IMR-90 (cell line): ENCODE data around the gene EEF1AKMT2.

ENCODE experiments used
- RAD21 ChIP-seq: IDR thresholded peaks from 2 replicates; pipeline ENCODE4 v1.6.1; 2012; ENCODE audit warnings: low read length, improper control_type of control experiment
- TF ChIP-seq, protein P1 (sequence below): conservative IDR thresholded peaks from 2 replicates; pipeline ENCODE4 v1.5.1; 2012; ENCODE audit warnings: mild to moderate bottlenecking, low read depth, low read length, improper control_type of control experiment

DNA sequence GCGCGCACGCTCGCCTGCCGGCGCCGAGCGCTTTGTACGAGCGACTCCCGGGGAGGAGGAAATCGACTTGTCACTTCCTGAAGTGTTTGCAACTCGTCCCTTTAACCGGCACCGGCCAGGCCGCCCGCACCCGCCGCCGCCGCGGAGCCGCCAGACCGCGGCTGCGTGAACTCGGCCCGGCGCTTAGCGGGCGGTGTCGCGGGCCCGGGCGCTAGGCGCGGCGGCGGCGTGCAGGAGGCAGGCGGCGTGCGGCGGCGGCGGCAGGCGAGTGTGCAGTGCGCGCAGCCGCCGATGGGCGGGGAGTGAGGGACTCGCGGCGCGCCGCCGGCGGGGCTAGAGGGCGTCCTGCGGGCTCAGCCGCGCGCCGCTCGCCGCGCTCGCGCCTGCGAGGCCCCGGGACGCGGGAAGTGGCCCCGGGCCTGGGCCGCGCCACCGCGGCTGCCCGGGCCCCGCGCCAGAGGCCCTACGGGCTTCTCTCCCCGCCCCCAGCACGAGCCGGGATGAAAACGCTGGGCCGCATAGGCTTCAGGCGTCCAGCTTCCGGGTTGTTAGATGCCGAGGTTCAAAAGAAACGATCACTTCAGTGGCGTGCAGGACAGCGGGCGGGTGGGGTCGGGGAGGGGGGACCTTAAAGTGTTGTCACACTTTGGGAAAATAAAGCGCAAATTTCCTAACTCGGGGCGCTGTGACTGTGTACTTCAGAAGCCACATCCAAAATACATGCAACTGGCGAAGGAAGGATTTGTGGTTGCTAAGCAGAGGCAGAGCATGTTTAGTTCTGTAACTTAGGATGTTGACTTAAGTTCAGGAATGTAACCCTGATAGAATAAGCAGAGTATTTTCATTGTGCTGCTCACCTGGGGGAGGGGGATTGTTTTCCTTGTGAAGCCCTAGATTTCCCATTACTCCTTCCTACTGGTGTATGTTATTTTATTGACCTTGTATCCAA, 47.3 kb downstream of the EEF1AKMT2 start, which contains the start of gene FAM53B:
- TF ChIP-seq RAD21, result no peak
- TF ChIP-seq, protein P1, sequence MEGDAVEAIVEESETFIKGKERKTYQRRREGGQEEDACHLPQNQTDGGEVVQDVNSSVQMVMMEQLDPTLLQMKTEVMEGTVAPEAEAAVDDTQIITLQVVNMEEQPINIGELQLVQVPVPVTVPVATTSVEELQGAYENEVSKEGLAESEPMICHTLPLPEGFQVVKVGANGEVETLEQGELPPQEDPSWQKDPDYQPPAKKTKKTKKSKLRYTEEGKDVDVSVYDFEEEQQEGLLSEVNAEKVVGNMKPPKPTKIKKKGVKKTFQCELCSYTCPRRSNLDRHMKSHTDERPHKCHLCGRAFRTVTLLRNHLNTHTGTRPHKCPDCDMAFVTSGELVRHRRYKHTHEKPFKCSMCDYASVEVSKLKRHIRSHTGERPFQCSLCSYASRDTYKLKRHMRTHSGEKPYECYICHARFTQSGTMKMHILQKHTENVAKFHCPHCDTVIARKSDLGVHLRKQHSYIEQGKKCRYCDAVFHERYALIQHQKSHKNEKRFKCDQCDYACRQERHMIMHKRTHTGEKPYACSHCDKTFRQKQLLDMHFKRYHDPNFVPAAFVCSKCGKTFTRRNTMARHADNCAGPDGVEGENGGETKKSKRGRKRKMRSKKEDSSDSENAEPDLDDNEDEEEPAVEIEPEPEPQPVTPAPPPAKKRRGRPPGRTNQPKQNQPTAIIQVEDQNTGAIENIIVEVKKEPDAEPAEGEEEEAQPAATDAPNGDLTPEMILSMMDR, result 0 out of 2 replicates have a peak, but pooled peaks have one; percentile 14
